Transverse colon (tissue), 4 donors: ENCODE data around the gene C15orf39.

Experiments
- POLR2A ChIP-seq: fragments of 450-650 bp; IDR thresholded peaks from one replicate; pipeline ENCODE4 v1.6.1; 2016; ENCODE audit warnings: antibody characterized with exemption, mild to moderate bottlenecking, moderate library complexity
- POLR2AphosphoS5 ChIP-seq, 3 donors: sonication (generic); formaldehyde crosslinking; IDR thresholded peaks; one replicate each; pipeline ENCODE4 v1.6.1; 2016; ENCODE audit warnings: antibody characterized with exemption in 3 of 3
- TF ChIP-seq, protein P1 (sequence below), 5 experiments: fragments of 200-600 bp in 3 of 5; fragments of 450-650 bp in 2 of 5; sonication (generic) in 3 of 5; IDR thresholded peaks; 1 replicate in 2 of 5; 2 replicates in 3 of 5; pipeline ENCODE4 v1.5.1; 2016 to 2017; ENCODE audit warnings: antibody characterized with exemption in 5 of 5, inconsistent platforms in 3 of 5, mild to moderate bottlenecking in 2 of 5, moderate library complexity in 1 of 5

DNA sequence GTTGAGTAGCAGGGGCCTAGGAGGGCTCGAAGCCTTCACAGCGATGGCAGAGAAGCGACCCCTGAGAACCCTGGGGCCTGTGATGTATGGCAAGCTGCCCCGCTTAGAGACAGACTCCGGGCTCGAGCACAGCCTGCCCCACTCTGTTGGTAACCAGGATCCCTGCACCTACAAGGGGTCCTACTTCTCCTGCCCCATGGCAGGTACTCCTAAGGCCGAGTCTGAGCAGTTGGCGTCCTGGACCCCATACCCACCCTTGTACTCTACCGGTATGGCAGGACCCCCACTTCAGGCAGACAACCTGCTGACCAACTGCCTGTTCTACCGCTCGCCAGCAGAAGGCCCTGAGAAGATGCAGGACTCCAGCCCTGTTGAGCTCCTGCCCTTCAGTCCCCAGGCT, 4.3 kb downstream of the C15orf39 start:
- TF ChIP-seq, protein P1, sequence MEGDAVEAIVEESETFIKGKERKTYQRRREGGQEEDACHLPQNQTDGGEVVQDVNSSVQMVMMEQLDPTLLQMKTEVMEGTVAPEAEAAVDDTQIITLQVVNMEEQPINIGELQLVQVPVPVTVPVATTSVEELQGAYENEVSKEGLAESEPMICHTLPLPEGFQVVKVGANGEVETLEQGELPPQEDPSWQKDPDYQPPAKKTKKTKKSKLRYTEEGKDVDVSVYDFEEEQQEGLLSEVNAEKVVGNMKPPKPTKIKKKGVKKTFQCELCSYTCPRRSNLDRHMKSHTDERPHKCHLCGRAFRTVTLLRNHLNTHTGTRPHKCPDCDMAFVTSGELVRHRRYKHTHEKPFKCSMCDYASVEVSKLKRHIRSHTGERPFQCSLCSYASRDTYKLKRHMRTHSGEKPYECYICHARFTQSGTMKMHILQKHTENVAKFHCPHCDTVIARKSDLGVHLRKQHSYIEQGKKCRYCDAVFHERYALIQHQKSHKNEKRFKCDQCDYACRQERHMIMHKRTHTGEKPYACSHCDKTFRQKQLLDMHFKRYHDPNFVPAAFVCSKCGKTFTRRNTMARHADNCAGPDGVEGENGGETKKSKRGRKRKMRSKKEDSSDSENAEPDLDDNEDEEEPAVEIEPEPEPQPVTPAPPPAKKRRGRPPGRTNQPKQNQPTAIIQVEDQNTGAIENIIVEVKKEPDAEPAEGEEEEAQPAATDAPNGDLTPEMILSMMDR (IDR thresholded peaks at IDR 0.05): no peak
- TF ChIP-seq POLR2A: no peak
- no peak for TF ChIP-seq POLR2AphosphoS5 (IDR thresholded peaks at IDR 0.05)
